ENCODE results near the gene RELN. TPM values are rescaled to one million over a fixed set of nuclear protein-coding genes. Genes with fewer than 3 reads are reported as not detected.

RELN gene
- total and polyA plus RNA-seq, 10 donors, result 0.03 to 7.6 (median 1.0) TPM

- DNase-seq, result no peak
- H3K4me1 ChIP-seq, result peaks cover 4 to 29% (median 19%) of the 10 kb centered on the region in 6 donors
- intact Hi-C loops (cut with DNase I; ENCODE audit: low total_unique reads), result no loop called here
- no peaks in the 10 kb centered on the region for H3K36me3 ChIP-seq
- TF ChIP-seq POLR2AphosphoS5 (IDR thresholded peaks at IDR 0.05), result no peak
- H3K27ac ChIP-seq, result peak overlapping the region in 3 of 8 donors; percentile 13 to 63 (median 61)
- H3K9me3 ChIP-seq, result no peaks in the 10 kb centered on the region
- peak overlapping the region; percentile 18 to 69 (median 46) for H3K4me3 ChIP-seq
- WGBS, 5 donors, result 1 to 2% (median 2%) methylated on average over 61 to 80 of the region's 80 CpGs
- peaks cover 0 to 69% (median 35%) of the 10 kb centered on the region in 7 donors for H3K27me3 ChIP-seq (replicated peaks in 1 of 7)
Observed at GRCh38 chr7:103989785-103990767, 618 bp upstream of the RELN start.

GRCh38 chr7:103988468-103989199, 824 bp downstream of the RELN start:
- no peaks in the 10 kb centered on the region for H3K36me3 ChIP-seq
- WGBS, 5 donors, result 4 to 8% (median 5%) methylated on average over 37 of the region's 37 CpGs
- H3K27me3 ChIP-seq (replicated peaks in 1 of 7), result peaks cover 0 to 66% (median 35%) of the 10 kb centered on the region in 7 donors
- intact Hi-C loops (cut with DNase I; ENCODE audit: low total_unique reads), result no loop called here
- no peak for DNase-seq
- peaks cover 4 to 29% (median 19%) of the 10 kb centered on the region in 6 donors for H3K4me1 ChIP-seq
- no peak overlapping the region for H3K27ac ChIP-seq
- H3K4me3 ChIP-seq, result peak overlapping the region in 7 of 8 donors; percentile 28 to 69 (median 46)
- no peaks in the 10 kb centered on the region for H3K9me3 ChIP-seq
- TF ChIP-seq POLR2A (IDR thresholded peaks at IDR 0.05) (no peak), CTCF (IDR thresholded peaks at IDR 0.05 in 8 of 11, conservative IDR thresholded peaks at IDR 0.05 in 3 of 11) (no peak), POLR2AphosphoS5 (IDR thresholded peaks at IDR 0.05) (no peak)

- H3K27ac ChIP-seq, result no peak overlapping the region
- no peak for DNase-seq
- H3K4me1 ChIP-seq, result peaks cover 4 to 29% (median 19%) of the 10 kb centered on the region in 6 donors
- WGBS, 5 donors, result 69 to 82% (median 69%) methylated on average over 7 of the region's 7 CpGs
- intact Hi-C loops (cut with DNase I; ENCODE audit: low total_unique reads), result no loop called here
- TF ChIP-seq POLR2AphosphoS5 (IDR thresholded peaks at IDR 0.05) (no peak), CTCF (IDR thresholded peaks at IDR 0.05 in 8 of 11, conservative IDR thresholded peaks at IDR 0.05 in 3 of 11) (no peak), POLR2A (IDR thresholded peaks at IDR 0.05) (no peak)
- no peaks in the 10 kb centered on the region for H3K9me3 ChIP-seq
- no peaks in the 10 kb centered on the region for H3K36me3 ChIP-seq
- peaks cover 0 to 61% (median 34%) of the 10 kb centered on the region in 7 donors for H3K27me3 ChIP-seq (replicated peaks in 1 of 7)
- H3K4me3 ChIP-seq, result no peak overlapping the region
Observed at GRCh38 chr7:103987451-103987850, 2.0 kb downstream of the RELN start.

- Histone ChIP-seq H3K4me3 (no peak overlapping the region), H3K4me1 (peaks cover 4 to 23% (median 17%) of the 10 kb centered on the region in 6 donors), H3K27ac (no peak overlapping the region), H3K27me3 (replicated peaks in 1 of 7) (peaks cover 0 to 45% (median 26%) of the 10 kb centered on the region in 7 donors), H3K36me3 (no peaks in the 10 kb centered on the region), H3K9me3 (no peaks in the 10 kb centered on the region)
- no peak for DNase-seq
- 74 to 87% (median 80%) methylated on average over 6 of the region's 6 CpGs for WGBS, 5 donors
- TF ChIP-seq POLR2AphosphoS5 (IDR thresholded peaks at IDR 0.05) (no peak), POLR2A (IDR thresholded peaks at IDR 0.05) (no peak), CTCF (IDR thresholded peaks at IDR 0.05 in 8 of 11, conservative IDR thresholded peaks at IDR 0.05 in 3 of 11) (no peak)
- intact Hi-C loops (cut with DNase I; ENCODE audit: low total_unique reads), result no loop called here
Observed at GRCh38 chr7:103985565-103986126, 3.8 kb downstream of the RELN start.

Data from spleen (tissue), 11 donors.